Measurements from ENCODE around the gene OXSM. TPM values are rescaled to one million over a fixed set of nuclear protein-coding genes. Genes with fewer than 3 reads are reported as not detected.

Gene OXSM
- total and polyA plus RNA-seq, 2 donors from 2014 or later: 13.4 to 21.4 TPM

GRCh38 chr3:25818335-25818734 is 28.4 kb downstream of the OXSM start:
- no peak overlapping the region for H3K4me3 ChIP-seq (ENCODE audit: low read length in 3 of 3)
- no peaks in the 10 kb centered on the region for H3K27me3 ChIP-seq (ENCODE audit: control insufficient read depth, insufficient read depth, low read length)
- no peak for TF ChIP-seq CTCF (IDR thresholded peaks at IDR 0.05; ENCODE audit: borderline replicate concordance, extremely low read depth, insufficient read depth)
- H3K4me1 ChIP-seq (ENCODE audit: control insufficient read depth in 2 of 3, insufficient read depth in 2 of 3, low read depth in 1 of 3, low read length in 3 of 3): no peaks in the 10 kb centered on the region
- intact Hi-C loops (cut with DNase I): no loop called here
- no peaks in the 10 kb centered on the region for H3K36me3 ChIP-seq (ENCODE audit: control insufficient read depth in 2 of 3, insufficient read depth in 3 of 3, low read length in 3 of 3)
- peaks cover 0 to 5% (median 0%) of the 10 kb centered on the region in 3 donors for H3K9me3 ChIP-seq (ENCODE audit: control insufficient read depth in 2 of 3, insufficient read depth in 1 of 3, low read length in 3 of 3)
- no peak overlapping the region for H3K27ac ChIP-seq (ENCODE audit: low read depth in 2 of 2, low read length in 2 of 2)
- DNase-seq: no peak
- no peak for FAIRE-seq
- no peak overlapping the region for H3K9ac ChIP-seq (ENCODE audit: low read length in 3 of 3)

GRCh38 chr3:25820366-25820765 is 30.5 kb downstream of the OXSM start:
- Histone ChIP-seq H3K36me3 (ENCODE audit: control insufficient read depth in 2 of 3, insufficient read depth in 3 of 3, low read length in 3 of 3) (no peaks in the 10 kb centered on the region), H3K9me3 (ENCODE audit: control insufficient read depth in 2 of 3, insufficient read depth in 1 of 3, low read length in 3 of 3) (peaks cover 0 to 5% (median 0%) of the 10 kb centered on the region in 3 donors), H3K4me3 (ENCODE audit: low read length in 3 of 3) (no peak overlapping the region), H3K4me1 (ENCODE audit: control insufficient read depth in 2 of 3, insufficient read depth in 2 of 3, low read depth in 1 of 3, low read length in 3 of 3) (no peaks in the 10 kb centered on the region), H3K27me3 (ENCODE audit: control insufficient read depth, insufficient read depth, low read length) (no peaks in the 10 kb centered on the region), H3K9ac (ENCODE audit: low read length in 3 of 3) (no peak overlapping the region), H3K27ac (ENCODE audit: low read depth in 2 of 2, low read length in 2 of 2) (no peak overlapping the region)
- FAIRE-seq (no peak), DNase-seq (peak in 2 of 5 donors; percentile 54 to 64)
- intact Hi-C loops (cut with DNase I): no loop called here
- TF ChIP-seq CTCF (IDR thresholded peaks at IDR 0.05; ENCODE audit: borderline replicate concordance, extremely low read depth, insufficient read depth): no peak

- no peaks in the 10 kb centered on the region for H3K36me3 ChIP-seq (ENCODE audit: control insufficient read depth in 2 of 3, insufficient read depth in 3 of 3, low read length in 3 of 3)
- H3K27ac ChIP-seq (ENCODE audit: low read depth in 2 of 2, low read length in 2 of 2): no peak overlapping the region
- H3K9me3 ChIP-seq (ENCODE audit: control insufficient read depth in 2 of 3, insufficient read depth in 1 of 3, low read length in 3 of 3): peaks cover 0 to 1% (median 0%) of the 10 kb centered on the region in 3 donors
- no peaks in the 10 kb centered on the region for H3K4me1 ChIP-seq (ENCODE audit: control insufficient read depth in 2 of 3, insufficient read depth in 2 of 3, low read depth in 1 of 3, low read length in 3 of 3)
- intact Hi-C loops (cut with DNase I): no loop called here
- H3K9ac ChIP-seq (ENCODE audit: low read length in 3 of 3): no peak overlapping the region
- H3K4me3 ChIP-seq (ENCODE audit: low read length in 3 of 3): no peak overlapping the region
- no peak for TF ChIP-seq CTCF (IDR thresholded peaks at IDR 0.05; ENCODE audit: borderline replicate concordance, extremely low read depth, insufficient read depth)
- no peak for FAIRE-seq
- H3K27me3 ChIP-seq (ENCODE audit: control insufficient read depth, insufficient read depth, low read length): no peaks in the 10 kb centered on the region
- no peak for DNase-seq
These were observed 31.1 kb downstream of the OXSM start for GRCh38 chr3:25820816-25821486.
